Hematopoietic multipotent progenitor cell treated with erythropoietin and hydrocortisone succinate and interleukin-3 and kit ligand, for 4 days (in vitro differentiated cells): Measurements from ENCODE around the gene VWCE.
"Not testable (repeated sequence)": the region's sequence is repeated elsewhere in the genome, so short reads cannot be mapped to it uniquely, and the experiment has no call there.

ENCODE experiments used
- DNase-seq: peaks from one replicate; pipeline ENCODE4 v3.0.0-alpha.2; 2015

VWCE gene

DNA sequence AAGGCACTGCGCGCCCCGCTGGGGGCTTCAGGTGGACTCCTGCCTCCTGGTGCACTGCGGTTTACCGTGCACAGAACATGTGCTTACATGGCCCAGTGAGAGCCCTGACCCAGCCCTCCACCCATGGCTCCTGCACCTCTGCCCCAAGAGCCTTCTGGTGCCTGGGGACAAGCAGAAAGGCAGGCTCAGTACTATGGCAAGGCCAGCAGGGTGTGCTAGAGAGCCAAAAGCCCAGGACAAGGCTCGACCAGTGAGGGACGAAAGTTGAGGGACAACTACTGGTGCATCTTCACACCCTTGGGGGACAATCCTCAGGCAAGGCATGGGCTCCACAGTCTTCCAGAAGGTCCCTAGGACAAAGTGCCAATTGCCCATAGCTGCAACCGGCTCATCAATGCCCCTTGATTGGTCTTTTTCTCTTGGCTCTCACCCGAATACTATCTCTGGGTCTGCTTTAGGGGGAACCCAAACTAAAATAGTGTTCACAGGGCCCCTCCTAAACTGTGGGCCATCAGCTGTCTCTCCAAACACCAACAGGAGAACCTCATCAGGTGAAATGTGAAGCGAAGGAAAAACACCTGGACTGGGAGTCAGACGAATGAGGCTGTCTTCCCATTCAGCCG is 40.6 kb downstream of the VWCE start:
- DNase-seq: peak; percentile 86

DNA sequence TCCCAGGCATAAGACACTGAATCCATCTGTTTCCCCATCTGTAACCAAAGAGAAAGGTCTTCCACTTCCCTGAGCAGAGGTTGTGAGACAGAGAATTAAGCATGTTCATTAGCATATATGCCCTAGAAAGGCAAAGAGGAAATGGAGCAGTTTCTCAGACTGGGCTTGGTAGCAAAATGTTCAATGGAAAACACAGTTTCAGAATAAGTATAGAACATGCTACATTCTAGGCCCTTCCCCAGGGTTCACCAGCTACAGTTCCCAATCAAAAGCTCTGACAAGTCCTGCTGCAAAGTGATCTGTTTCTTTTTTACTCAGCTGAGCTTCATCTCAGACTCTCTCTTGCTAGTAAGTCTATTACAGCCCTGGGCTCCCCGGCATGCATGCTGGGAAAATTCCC is 42.8 kb downstream of the VWCE start:
- not testable (repeated sequence) for DNase-seq

- DNase-seq: not testable (repeated sequence)
These were observed 44.0 kb downstream of the VWCE start for GRCh38 chr11:61250796-61251765.

GRCh38 chr11:61249201-61249600 is 45.9 kb downstream of the VWCE start:
- not testable (repeated sequence) for DNase-seq

- not testable (repeated sequence) for DNase-seq
These were observed 47.0 kb downstream of the VWCE start for GRCh38 chr11:61248071-61248470.

DNA sequence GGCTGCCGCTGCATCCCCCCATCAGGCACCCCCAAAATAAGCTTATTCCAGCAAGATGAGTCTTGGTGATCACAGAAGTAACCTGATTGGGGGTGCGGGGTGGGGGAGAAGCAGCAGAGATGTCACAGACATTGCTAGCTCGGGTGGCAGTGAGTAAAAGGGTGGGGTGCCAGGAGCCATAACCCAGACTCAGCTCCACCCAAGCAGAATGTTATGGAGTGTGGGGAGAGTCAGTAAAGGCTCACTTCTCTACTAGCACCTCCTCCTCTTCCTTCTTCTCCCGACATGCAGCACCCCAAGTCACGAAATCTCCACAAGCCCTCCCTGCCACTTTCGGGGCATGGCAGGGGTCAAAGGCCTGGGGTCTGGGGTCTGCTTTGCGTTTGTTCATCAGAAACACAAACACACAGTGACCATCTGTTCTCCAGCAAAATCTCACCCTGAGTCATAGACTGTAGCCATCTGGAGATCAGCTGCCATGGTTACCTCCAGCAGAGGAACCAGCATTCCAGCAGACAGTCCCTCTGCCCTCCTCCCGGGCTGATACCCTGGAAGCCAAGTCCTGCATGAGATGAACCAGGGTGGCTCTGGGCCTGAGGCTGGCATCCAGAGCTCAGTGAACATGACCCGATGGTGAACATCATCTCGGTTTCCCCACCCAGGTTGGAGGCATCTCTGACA is 49.7 kb downstream of the VWCE start:
- not testable (repeated sequence) for DNase-seq

DNA sequence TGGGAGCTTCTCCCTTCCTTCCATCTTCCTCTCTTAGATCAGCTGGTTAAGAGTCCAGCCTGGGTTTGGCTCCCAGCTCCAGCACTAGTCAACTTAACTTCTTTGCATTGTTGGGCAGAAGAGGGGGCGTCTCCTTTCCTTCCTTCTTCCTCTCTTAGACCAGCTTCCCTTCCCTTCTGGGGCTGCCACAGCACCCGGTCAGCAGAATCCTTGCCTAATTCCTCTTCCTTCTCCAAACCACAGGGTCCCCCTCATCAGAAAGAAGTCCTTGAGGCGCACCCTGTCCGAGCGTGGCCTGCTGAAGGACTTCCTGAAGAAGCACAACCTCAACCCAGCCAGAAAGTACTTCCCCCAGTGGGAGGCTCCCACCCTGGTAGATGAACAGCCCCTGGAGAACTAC is 53.6 kb downstream of the VWCE start:
- DNase-seq: not testable (repeated sequence)

DNA sequence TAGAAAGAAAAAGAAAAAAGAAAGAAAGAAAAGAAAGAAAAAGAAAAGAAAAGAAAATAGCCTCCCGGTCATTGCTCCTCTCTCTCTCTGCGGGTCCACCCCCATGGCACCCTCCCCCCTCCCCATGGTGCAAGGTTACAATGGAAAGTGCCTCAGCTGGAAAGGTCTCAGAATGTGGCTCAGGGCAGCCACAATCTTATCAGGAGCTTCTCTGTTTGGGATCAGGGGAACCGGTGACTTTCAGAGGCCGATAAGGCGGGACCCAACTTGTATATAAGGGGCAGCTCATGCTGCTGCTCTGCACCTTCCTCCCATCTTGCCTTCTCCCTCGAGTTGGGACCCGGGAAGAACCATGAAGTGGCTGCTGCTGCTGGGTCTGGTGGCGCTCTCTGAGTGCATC is 54.2 kb downstream of the VWCE start, which contains the start of gene PGA5:
PGA5 (plus strand) TSS at position 301 of the 400 bp plus-strand sequence; CDS start at position 353, 52 bp downstream.
- DNase-seq: not testable (repeated sequence)

DNA sequence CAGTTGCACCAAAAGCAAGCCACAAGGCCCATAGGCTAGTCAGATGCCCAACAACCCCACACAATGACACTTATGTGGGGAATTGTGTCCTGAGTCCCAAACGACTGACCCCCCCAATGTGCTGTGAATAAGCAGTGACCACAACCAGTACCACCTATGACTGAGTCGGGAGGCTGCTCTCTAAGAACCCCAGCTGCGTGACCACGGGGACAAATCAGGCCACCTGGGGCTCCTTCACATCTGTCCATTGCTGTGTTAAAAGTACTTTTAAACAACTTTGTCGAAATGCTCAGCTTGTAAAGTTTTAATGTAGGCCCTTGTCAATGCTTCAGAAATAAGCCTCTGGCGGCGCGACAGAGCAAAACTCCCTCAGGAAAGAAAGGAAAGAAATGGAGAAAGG is 54.8 kb downstream of the VWCE start:
- DNase-seq: not testable (repeated sequence)

- DNase-seq: not testable (repeated sequence)
These were observed 58.0 kb downstream of the VWCE start for GRCh38 chr11:61237130-61237529.

- DNase-seq: not testable (repeated sequence)
These were observed 62.5 kb downstream of the VWCE start for GRCh38 chr11:61232548-61233145.

DNA sequence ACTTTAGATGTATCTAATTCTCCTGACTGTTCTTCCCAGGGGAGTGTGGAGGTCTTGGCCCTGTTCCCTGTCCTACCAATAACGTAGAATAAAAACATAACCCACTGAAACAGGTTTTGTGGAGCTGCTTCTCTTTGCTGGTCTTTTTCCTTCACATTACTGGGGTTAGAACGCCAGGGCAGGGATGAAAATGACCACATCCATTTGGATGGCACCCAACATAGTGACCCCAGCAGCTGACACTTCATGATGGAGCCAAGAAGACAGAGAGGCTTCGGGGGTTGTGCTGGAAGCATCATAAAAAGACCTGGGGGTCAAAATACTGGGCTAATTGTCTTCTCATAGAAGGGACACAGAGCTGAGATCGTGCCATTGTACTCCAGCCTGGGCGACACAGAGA is 63.5 kb downstream of the VWCE start:
- not testable (repeated sequence) for DNase-seq

DNA sequence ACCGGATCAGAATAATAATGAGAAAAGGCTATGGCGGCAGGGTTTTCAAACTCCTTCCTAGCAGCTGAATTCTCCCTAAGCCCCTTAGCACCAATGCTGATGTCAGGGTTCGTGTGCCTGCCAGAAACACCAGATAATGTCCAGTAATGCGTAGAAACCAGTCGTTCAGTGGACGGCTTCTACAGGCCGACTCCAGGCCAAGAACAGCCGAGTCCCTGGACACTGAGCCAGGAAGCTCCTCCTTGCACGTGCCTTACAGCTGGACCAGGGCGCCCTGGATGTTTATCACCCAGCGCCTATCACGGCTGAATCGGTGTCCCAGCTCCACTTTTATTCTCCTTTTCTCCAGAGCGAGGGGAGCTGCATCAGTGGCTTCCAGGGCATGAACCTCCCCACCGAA is 64.1 kb downstream of the VWCE start:
- DNase-seq: not testable (repeated sequence)

DNA sequence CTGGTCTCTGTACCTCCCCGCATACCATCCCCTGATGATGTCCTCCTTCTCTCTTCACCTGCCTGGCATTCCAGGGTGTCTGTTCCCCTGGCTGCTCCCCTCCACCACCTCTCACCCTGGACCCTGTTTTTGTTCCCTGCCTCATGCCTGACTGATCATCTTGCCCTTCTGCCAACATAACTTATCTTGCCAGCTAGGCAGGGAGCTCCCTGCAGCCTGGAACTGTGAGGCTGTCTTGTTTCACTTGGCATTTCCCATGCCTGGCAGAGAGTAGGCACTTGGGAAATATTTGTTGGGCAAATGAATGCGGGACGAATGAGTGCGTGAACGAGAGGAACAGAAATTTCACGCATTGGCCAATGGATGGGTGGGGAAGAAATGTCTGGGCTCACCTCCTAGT is 65.7 kb downstream of the VWCE start:
- not testable (repeated sequence) for DNase-seq

GRCh38 chr11:61226457-61227137 is 68.5 kb downstream of the VWCE start:
- DNase-seq: not testable (repeated sequence)

- DNase-seq: not testable (repeated sequence)
These were observed 72.4 kb downstream of the VWCE start for GRCh38 chr11:61222692-61223091.

DNA sequence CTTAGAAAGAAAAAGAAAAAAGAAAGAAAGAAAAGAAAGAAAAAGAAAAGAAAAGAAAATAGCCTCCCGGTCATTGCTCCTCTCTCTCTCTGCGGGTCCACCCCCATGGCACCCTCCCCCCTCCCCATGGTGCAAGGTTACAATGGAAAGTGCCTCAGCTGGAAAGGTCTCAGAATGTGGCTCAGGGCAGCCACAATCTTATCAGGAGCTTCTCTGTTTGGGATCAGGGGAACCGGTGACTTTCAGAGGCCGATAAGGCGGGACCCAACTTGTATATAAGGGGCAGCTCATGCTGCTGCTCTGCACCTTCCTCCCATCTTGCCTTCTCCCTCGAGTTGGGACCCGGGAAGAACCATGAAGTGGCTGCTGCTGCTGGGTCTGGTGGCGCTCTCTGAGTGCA is 73.1 kb downstream of the VWCE start, which contains the start of gene PGA4:
PGA4 (plus strand) TSS at position 301 of the 400 bp plus-strand sequence; CDS start at position 355, 54 bp downstream.
- DNase-seq: not testable (repeated sequence)

GRCh38 chr11:61219016-61219415 is 76.1 kb downstream of the VWCE start:
- DNase-seq: not testable (repeated sequence)

DNA sequence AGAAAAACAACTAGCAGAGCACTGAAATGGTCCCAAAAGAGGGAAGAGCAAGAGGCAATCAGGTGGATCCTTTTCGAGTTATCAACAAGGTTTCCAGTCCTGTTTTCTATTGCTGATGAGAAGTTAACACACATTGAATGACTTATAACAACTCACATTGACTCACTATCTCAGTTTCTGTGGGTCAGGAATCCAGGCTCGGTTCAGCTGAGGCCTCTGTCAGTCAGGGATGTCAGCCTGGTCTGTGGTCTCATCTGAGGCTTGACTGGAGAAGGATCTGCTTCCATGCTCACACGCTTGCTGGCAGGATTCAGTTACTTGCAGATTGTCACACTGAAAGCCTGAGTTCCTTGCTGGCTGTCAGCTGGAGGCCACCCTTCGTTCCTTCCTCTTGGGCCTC is 76.8 kb downstream of the VWCE start:
- DNase-seq: not testable (repeated sequence)

DNA sequence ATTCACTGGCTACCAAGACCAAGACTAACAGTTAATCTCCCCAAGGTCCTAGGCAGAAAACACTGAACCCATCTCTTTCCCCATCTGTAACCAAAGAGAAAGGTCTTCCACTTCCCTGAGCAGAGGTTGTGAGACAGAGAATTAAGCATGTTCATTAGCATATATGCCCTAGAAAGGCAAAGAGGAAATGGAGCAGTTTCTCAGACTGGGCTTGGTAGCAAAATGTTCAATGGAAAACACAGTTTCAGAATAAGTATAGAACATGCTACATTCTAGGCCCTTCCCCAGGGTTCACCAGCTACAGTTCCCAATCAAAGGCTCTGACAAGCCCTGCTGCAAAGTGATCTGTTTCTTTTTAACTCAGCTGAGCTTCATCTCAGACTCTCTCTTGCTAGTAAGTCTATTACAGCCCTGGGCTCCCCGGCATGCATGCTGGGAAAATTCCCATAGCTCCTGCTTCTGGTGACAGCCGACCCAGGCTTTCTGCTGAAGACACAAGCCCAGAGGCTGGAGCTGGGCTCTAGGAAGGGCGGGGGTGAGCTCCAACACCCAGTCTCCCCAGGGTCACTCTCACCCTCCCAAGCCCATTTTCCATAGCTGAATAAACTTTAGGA is 81.3 kb downstream of the VWCE start:
- not testable (repeated sequence) for DNase-seq

GRCh38 chr11:61212202-61212601 is 82.9 kb downstream of the VWCE start:
- not testable (repeated sequence) for DNase-seq
